ENCODE results near the gene DUSP1.

DUSP1 gene

GRCh38 chr5:172724242-172725183, 46.5 kb downstream of the DUSP1 start:
- no peak for TF ChIP-seq TAF1 (IDR thresholded peaks at IDR 0.05; ENCODE audit: borderline replicate concordance, insufficient read depth, low read length)
- no peak for TF ChIP-seq REST (IDR thresholded peaks at IDR 0.05; ENCODE audit: insufficient read depth in 1 of 2, low read depth in 2 of 2, low read length in 2 of 2)
- TF ChIP-seq FOXP2 (optimal IDR thresholded peaks at IDR 0.05; ENCODE audit: borderline replicate concordance, extremely low read depth, extremely low read length, insufficient read depth) = no peak
- no peak for TF ChIP-seq SIN3A (IDR thresholded peaks at IDR 0.05; ENCODE audit: borderline replicate concordance, insufficient read depth, low read length)
- TF ChIP-seq POLR2AphosphoS5 (IDR thresholded peaks at IDR 0.05; ENCODE audit: low read depth, low read length) = no peak

GRCh38 chr5:172723508-172723907, 47.5 kb downstream of the DUSP1 start:
- TF ChIP-seq TAF1 (IDR thresholded peaks at IDR 0.05; ENCODE audit: borderline replicate concordance, insufficient read depth, low read length) (no peak), FOXP2 (optimal IDR thresholded peaks at IDR 0.05; ENCODE audit: borderline replicate concordance, extremely low read depth, extremely low read length, insufficient read depth) (no peak), SIN3A (IDR thresholded peaks at IDR 0.05; ENCODE audit: borderline replicate concordance, insufficient read depth, low read length) (no peak), POLR2AphosphoS5 (IDR thresholded peaks at IDR 0.05; ENCODE audit: low read depth, low read length) (no peak), REST (IDR thresholded peaks at IDR 0.05; ENCODE audit: insufficient read depth in 1 of 2, low read depth in 2 of 2, low read length in 2 of 2) (no peak)

GRCh38 chr5:172722327-172722815, 48.6 kb downstream of the DUSP1 start:
- TF ChIP-seq SIN3A (IDR thresholded peaks at IDR 0.05; ENCODE audit: borderline replicate concordance, insufficient read depth, low read length) (no peak), TAF1 (IDR thresholded peaks at IDR 0.05; ENCODE audit: borderline replicate concordance, insufficient read depth, low read length) (no peak), POLR2AphosphoS5 (IDR thresholded peaks at IDR 0.05; ENCODE audit: low read depth, low read length) (no peak), REST (IDR thresholded peaks at IDR 0.05; ENCODE audit: insufficient read depth in 1 of 2, low read depth in 2 of 2, low read length in 2 of 2) (no peak)

GRCh38 chr5:172721455-172722326, 49.3 kb downstream of the DUSP1 start:
- no peak for TF ChIP-seq POLR2AphosphoS5 (IDR thresholded peaks at IDR 0.05; ENCODE audit: low read depth, low read length)
- no peak for TF ChIP-seq TAF1 (IDR thresholded peaks at IDR 0.05; ENCODE audit: borderline replicate concordance, insufficient read depth, low read length)
- TF ChIP-seq REST (IDR thresholded peaks at IDR 0.05; ENCODE audit: insufficient read depth in 1 of 2, low read depth in 2 of 2, low read length in 2 of 2) = no peak
- no peak for TF ChIP-seq SIN3A (IDR thresholded peaks at IDR 0.05; ENCODE audit: borderline replicate concordance, insufficient read depth, low read length)
- no peak for TF ChIP-seq FOXP2 (optimal IDR thresholded peaks at IDR 0.05; ENCODE audit: borderline replicate concordance, extremely low read depth, extremely low read length, insufficient read depth)

All from PFSK-1 (cell line).